GM12878 (cell line): ENCODE data around the gene OR5B2. TPM values are rescaled to one million over a fixed set of nuclear protein-coding genes. Genes with fewer than 3 reads are reported as not detected.

Experiments used
- ATAC-seq: fragments of 200-7000 bp; cut with Tn5 transposase; 3 replicates; pipeline ENCODE4 v1.9.1; 2020; ENCODE audit warnings: mild to moderate bottlenecking, moderate library complexity
- BruUV-seq: library from RNA; stranded (reverse); fragments of 400-500 nt; replicated peaks from 2 replicates; lab custom pipeline; 2021; lab: Mats Ljungman, UMichigan
- CTCF ChIA-PET: fragments of 300-600 bp; sonication (Branson Sonifier 250); formaldehyde crosslinking; extraction: SDS; loops from one replicate; lab custom pipeline; 2021; ENCODE audit warnings: inconsistent platforms; lab: Yijun Ruan, JAX
- POLR2A ChIA-PET: fragments of 350-600 bp; formaldehyde crosslinking; extraction: SDS; loops from one replicate; lab custom pipeline; 2021; ENCODE audit warnings: inconsistent platforms; lab: Charles Lee
- RAD21 ChIA-PET: fragments of 300-600 bp; sonication (Branson Sonifier 250); formaldehyde crosslinking; loops from one replicate; lab custom pipeline; 2023; ENCODE audit warnings: antibody characterized with exemption; ENCODE audit not compliant: unreplicated experiment; lab: Charles Lee
- SMC1A ChIA-PET: fragments of 300-600 bp; sonication (Branson Sonifier 250); formaldehyde crosslinking; loops from one replicate; lab custom pipeline; 2023; ENCODE audit not compliant: unreplicated experiment, uncharacterized antibody; lab: Charles Lee
- DNase-seq: peaks from one replicate; pipeline ENCODE4 v3.0.0-alpha.2; 2011; ENCODE audit warnings: low read depth, low spot score
- FAIRE-seq: peaks from 3 replicates; lab custom pipeline; 2011; peaks lifted over from hg19 to GRCh38; lab: Jason Lieb, UNC
- H2AFZ ChIP-seq: 2 replicates; pipeline ENCODE4 v1.6.0; 2011; ENCODE audit warnings: low read depth, low read length, control low read depth; ENCODE audit not compliant: control insufficient read depth
- H3K27ac ChIP-seq: 2 replicates; pipeline ENCODE4 v1.5.1; 2011; ENCODE audit warnings: control low read depth; ENCODE audit not compliant: control insufficient read depth, insufficient read depth
- H3K27me3 ChIP-seq, 2 experiments: replicated peaks in 1 of 2; 2 replicates each; pipeline versions ENCODE4 v1.6.0 to v1.6.1; 2011; ENCODE audit warnings: low read length in 1 of 2; ENCODE audit not compliant: control insufficient read depth in 2 of 2, insufficient read depth in 2 of 2
- H3K36me3 ChIP-seq, 2 experiments: 2 replicates each; pipeline ENCODE4 v1.5.1; 2011; ENCODE audit warnings: low read length in 1 of 2; ENCODE audit not compliant: control insufficient read depth in 2 of 2, insufficient read depth in 2 of 2
- H3K4me1 ChIP-seq: 2 replicates; pipeline ENCODE4 v1.6.1; 2011; ENCODE audit warnings: mild to moderate bottlenecking, low read length, moderate library complexity, mixed read lengths; ENCODE audit not compliant: control insufficient read depth, insufficient read depth
- H3K4me2 ChIP-seq: 2 replicates; pipeline ENCODE4 v1.6.0; 2011; ENCODE audit warnings: control low read depth; ENCODE audit not compliant: control insufficient read depth, insufficient read depth
- H3K4me3 ChIP-seq: fragments of 200-600 bp; sonication (generic); 2 replicates; pipeline ENCODE4 v1.5.1; 2016
- H3K79me2 ChIP-seq: 2 replicates; pipeline ENCODE4 v1.6.0; 2011; ENCODE audit warnings: low read length; ENCODE audit not compliant: control insufficient read depth, insufficient read depth
- H3K9ac ChIP-seq: 2 replicates; pipeline ENCODE4 v1.8.0; 2011; ENCODE audit warnings: low read length, control low read depth, mixed read lengths; ENCODE audit not compliant: control insufficient read depth, insufficient read depth
- H3K9me3 ChIP-seq: replicated peaks from 3 replicates; pipeline ENCODE4 v1.5.1; 2011; ENCODE audit warnings: mild to moderate bottlenecking, low read length; ENCODE audit not compliant: control insufficient read depth, insufficient read depth
- H4K20me1 ChIP-seq: 2 replicates; pipeline ENCODE4 v1.6.0; 2011; ENCODE audit not compliant: control insufficient read depth, insufficient read depth
- BACH1 ChIP-seq: fragments of 450-650 bp; IDR thresholded peaks from 2 replicates; pipeline ENCODE4 v1.6.1; 2017; ENCODE audit warnings: mild to moderate bottlenecking, borderline replicate concordance
- HDAC6 ChIP-seq: fragments of 200-600 bp; sonication (generic); IDR thresholded peaks from one replicate; pipeline ENCODE4 v1.8.0; 2017; ENCODE audit warnings: antibody characterized with exemption; ENCODE audit not compliant: unreplicated experiment
- IKZF2 ChIP-seq, 2 experiments: fragments of 450-650 bp; IDR thresholded peaks; 2 replicates each; pipeline ENCODE4 v1.6.1; 2017; ENCODE audit warnings: mild to moderate bottlenecking in 2 of 2, moderate library complexity in 2 of 2
- SMAD5 ChIP-seq: IDR thresholded peaks from 2 replicates; pipeline ENCODE4 v1.6.1; 2016; ENCODE audit warnings: antibody characterized with exemption, low read depth
- SPI1 ChIP-seq: IDR thresholded peaks from 2 replicates; pipeline ENCODE4 v1.6.1; 2011; ENCODE audit warnings: low read depth, mild to moderate bottlenecking, low read length, moderate library complexity, borderline replicate concordance; ENCODE audit not compliant: insufficient read depth
- STAT1 ChIP-seq: fragments of 450-650 bp; conservative IDR thresholded peaks from 2 replicates; pipeline ENCODE4 v1.6.1; 2014; ENCODE audit warnings: antibody characterized with exemption, mild to moderate bottlenecking
- WGBS: methylation state at CpG from one replicate; pipeline ENCODE4 v1.1.6; 2016; ENCODE audit warnings: low lambda C conversion rate; ENCODE audit not compliant: insufficient replicate concordance, insufficient coverage; ENCODE audit errors: missing lambda C conversion rate; 5-methylcytosine and 5-hydroxymethylcytosine counted together
- in situ Hi-C: fragments of 300-500 bp; cut with MboI; formaldehyde crosslinking; loops from 9 replicates; pipeline ENCODE4 v1.14.3; 2018; ENCODE audit warnings: mixed read lengths
- intact Hi-C: fragments of 100-400 bp; cut with micrococcal nuclease; formaldehyde crosslinking; loops from one replicate; pipeline ENCODE4 v1.14.2; 2022; ENCODE audit not compliant: unreplicated experiment
- polyA plus RNA-seq, 11 experiments: library from polyadenylated mRNA; depleted of rRNA in 4 of 11; unstranded in 6 of 11; stranded (reverse) in 5 of 11; fragments of >200 nt; fragmentation: Nextera tagmentation in 4 of 11; fragmentation: Illumina TruSeq in 1 of 11; extraction: Ambion mirVana in 4 of 11; extraction: Trizol in 1 of 11; gene quantifications; 1 replicate in 1 of 11; 2 replicates in 10 of 11; pipeline versions ENCODE4 v1.2.1 to v1.2.3, GENCODE V29; 2011 to 2016; ENCODE audit warnings: inconsistent platforms in 2 of 11, missing spikeins in 2 of 11, low read depth in 1 of 11
- total RNA-seq, 4 experiments: library from RNA; depleted of rRNA in 3 of 4; stranded (reverse); fragments of >200 nt in 3 of 4; fragmentation: Illumina TruSeq in 1 of 4; extraction: Trizol in 1 of 4; gene quantifications; 2 replicates each; pipeline versions ENCODE4 v1.2.1 to v1.2.3, GENCODE V29; 2013 to 2021
- TF ChIP-seq, protein P1 (sequence below): IDR thresholded peaks from 2 replicates; pipeline ENCODE4 v1.6.1; 2011; ENCODE audit warnings: borderline replicate concordance, low read depth, mild to moderate bottlenecking, moderate library complexity, low read length; ENCODE audit not compliant: insufficient read depth, poor library complexity, severe bottlenecking
- TF ChIP-seq, protein P2 (sequence below): fragments of 450-650 bp; IDR thresholded peaks from 2 replicates; pipeline ENCODE4 v1.6.1; 2017; ENCODE audit warnings: low read depth, mild to moderate bottlenecking, moderate library complexity

The OR5B2 gene
- total and polyA plus RNA-seq, 10 of the 15 experiments (the other 5 are each of a cell fraction or from before 2014, with no cell fraction given): 0.26 TPM; not detected in 9

DNA sequence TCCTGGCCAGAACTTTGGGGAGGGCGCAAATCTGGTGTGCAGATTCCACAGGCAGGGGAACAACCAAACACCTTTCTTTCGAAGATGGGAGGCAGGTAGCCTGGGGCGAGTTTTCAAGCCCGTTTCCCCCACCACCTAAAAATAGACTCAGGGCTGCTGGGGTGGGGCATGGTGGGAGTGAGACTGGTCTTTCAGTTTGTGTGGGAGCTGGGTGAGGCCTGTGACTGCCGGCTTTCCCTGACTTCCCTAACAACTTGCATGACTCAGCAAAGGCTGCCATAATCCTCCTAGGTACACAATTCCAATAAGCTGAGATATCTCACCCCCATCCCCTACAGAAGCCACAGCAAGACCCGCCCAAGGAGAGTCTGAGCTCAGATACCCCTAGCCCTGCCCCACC is 18.4 kb upstream of the OR5B2 start (continued):
- TF ChIP-seq, protein P1, sequence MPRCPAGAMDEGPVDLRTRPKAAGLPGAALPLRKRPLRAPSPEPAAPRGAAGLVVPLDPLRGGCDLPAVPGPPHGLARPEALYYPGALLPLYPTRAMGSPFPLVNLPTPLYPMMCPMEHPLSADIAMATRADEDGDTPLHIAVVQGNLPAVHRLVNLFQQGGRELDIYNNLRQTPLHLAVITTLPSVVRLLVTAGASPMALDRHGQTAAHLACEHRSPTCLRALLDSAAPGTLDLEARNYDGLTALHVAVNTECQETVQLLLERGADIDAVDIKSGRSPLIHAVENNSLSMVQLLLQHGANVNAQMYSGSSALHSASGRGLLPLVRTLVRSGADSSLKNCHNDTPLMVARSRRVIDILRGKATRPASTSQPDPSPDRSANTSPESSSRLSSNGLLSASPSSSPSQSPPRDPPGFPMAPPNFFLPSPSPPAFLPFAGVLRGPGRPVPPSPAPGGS: no peak

DNA sequence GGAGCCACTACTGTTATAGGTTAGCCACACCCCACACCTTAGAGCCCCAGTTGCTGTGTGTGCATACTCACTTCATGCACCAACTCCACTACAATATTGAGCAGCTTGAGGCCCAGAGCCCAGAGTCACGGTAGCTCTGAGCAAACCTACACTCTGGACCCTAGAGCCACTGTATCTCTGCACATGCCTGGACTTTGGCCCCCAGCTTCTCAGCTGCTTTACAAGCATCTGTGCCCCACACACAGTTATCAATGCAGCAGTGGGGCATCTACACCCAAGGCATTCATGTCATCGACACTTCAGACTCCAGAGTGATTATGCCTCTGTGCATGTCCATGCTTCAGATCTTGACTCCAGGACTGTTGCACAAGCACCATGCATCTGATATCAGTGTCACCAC is 16.4 kb upstream of the OR5B2 start:
- Histone ChIP-seq H3K9ac (no peak overlapping the region), H3K4me2 (no peak overlapping the region), H3K36me3 (no peaks in the 10 kb centered on the region), H3K27me3 (no peaks in the 10 kb centered on the region), H2AFZ (no peak overlapping the region), H3K79me2 (no peaks in the 10 kb centered on the region), H3K4me3 (no peak overlapping the region), H4K20me1 (no peaks in the 10 kb centered on the region), H3K27ac (no peak overlapping the region), H3K9me3 (no peaks in the 10 kb centered on the region), H3K4me1 (no peaks in the 10 kb centered on the region)
- WGBS: 0% methylated on average over 2 of the region's 2 CpGs
- intact Hi-C loops (no loop called here), in situ Hi-C loops (no loop called here)
- DNase-seq (no peak), FAIRE-seq (no peak), ATAC-seq (no peak)
- POLR2A ChIA-PET: no interaction called here
- no TSS peak for BruUV-seq
- SMC1A ChIA-PET: no interaction called here
- TF ChIP-seq IKZF2 (IDR thresholded peaks at IDR 0.05) (no peak), BACH1 (no peak), SMAD5 (no peak), SPI1 (no peak), HDAC6 (no peak), STAT1 (no peak)
- TF ChIP-seq, protein P2, sequence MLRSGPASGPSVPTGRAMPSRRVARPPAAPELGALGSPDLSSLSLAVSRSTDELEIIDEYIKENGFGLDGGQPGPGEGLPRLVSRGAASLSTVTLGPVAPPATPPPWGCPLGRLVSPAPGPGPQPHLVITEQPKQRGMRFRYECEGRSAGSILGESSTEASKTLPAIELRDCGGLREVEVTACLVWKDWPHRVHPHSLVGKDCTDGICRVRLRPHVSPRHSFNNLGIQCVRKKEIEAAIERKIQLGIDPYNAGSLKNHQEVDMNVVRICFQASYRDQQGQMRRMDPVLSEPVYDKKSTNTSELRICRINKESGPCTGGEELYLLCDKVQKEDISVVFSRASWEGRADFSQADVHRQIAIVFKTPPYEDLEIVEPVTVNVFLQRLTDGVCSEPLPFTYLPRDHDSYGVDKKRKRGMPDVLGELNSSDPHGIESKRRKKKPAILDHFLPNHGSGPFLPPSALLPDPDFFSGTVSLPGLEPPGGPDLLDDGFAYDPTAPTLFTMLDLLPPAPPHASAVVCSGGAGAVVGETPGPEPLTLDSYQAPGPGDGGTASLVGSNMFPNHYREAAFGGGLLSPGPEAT: no peak
- CTCF ChIA-PET: no interaction called here
- RAD21 ChIA-PET: no interaction called here
